ENCODE data around the gene XAGE2. TPM values are rescaled to one million over a fixed set of nuclear protein-coding genes. Genes with fewer than 3 reads are reported as not detected.

XAGE2 gene
- total and polyA plus RNA-seq, 2 experiments from 2014 or later: not detected

DNA sequence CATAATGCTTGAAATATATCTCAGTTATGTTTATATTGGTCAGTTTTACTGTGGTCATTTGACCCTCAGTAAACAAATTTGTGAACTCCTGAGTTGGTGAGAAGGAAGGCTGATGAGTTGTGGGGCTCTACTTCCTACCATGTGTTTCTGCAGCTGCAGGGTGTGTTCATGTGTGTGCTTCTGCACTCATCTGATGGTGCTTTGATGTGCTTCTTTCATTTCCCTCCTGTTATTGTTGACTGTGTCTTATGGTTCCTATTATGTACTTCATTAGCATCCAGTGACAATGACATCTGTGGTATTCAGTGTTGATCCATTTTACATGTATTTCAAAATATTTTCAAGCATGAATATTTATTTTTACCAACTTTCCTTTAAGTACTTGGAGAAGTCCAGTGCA, 46.5 kb downstream of the XAGE2 start:
- Histone ChIP-seq H4K20me1 (replicated peaks; ENCODE audit: insufficient read depth) (no peaks in the 10 kb centered on the region), H3K27ac (ENCODE audit: low read depth) (no peak overlapping the region), H3K27me3 (ENCODE audit: insufficient read depth) (no peaks in the 10 kb centered on the region), H2AFZ (no peak overlapping the region), H3F3A (replicated peaks; ENCODE audit: low read depth) (no peaks in the 10 kb centered on the region), H3K79me2 (replicated peaks; ENCODE audit: insufficient read depth) (no peaks in the 10 kb centered on the region), H3K4me2 (no peak overlapping the region), H3K4me1 (ENCODE audit: insufficient read depth) (no peaks in the 10 kb centered on the region), H3K4me3 (no peak overlapping the region), H3K9me2 (ENCODE audit: insufficient read depth) (no peaks in the 10 kb centered on the region), H3K36me3 (ENCODE audit: insufficient read depth) (no peaks in the 10 kb centered on the region)
- Mint-ChIP-seq H3K9me3 (no peaks in the 10 kb centered on the region), H3K36me3 (ENCODE audit: low read depth) (no peaks in the 10 kb centered on the region), H3K27me3 (ENCODE audit: insufficient read depth, low read depth, poor library complexity) (no peaks in the 10 kb centered on the region), H3K4me1 (no peaks in the 10 kb centered on the region), H3K27ac (no peak overlapping the region), H3K4me3 (no peak overlapping the region)
- ATAC-seq (no peak), DNase-seq (ENCODE audit: low spot score) (no peak)
- TF ChIP-seq POLR2AphosphoS5 (IDR thresholded peaks at IDR 0.05; ENCODE audit: low read depth) (no peak), STAT1 (IDR thresholded peaks at IDR 0.05; ENCODE audit: unreplicated experiment) (no peak), ZNF114 (CRISPR knock-in tag; IDR thresholded peaks at IDR 0.05) (no peak), JUNB (IDR thresholded peaks at IDR 0.05; ENCODE audit: unreplicated experiment) (no peak)
- TF ChIP-seq, protein P1, sequence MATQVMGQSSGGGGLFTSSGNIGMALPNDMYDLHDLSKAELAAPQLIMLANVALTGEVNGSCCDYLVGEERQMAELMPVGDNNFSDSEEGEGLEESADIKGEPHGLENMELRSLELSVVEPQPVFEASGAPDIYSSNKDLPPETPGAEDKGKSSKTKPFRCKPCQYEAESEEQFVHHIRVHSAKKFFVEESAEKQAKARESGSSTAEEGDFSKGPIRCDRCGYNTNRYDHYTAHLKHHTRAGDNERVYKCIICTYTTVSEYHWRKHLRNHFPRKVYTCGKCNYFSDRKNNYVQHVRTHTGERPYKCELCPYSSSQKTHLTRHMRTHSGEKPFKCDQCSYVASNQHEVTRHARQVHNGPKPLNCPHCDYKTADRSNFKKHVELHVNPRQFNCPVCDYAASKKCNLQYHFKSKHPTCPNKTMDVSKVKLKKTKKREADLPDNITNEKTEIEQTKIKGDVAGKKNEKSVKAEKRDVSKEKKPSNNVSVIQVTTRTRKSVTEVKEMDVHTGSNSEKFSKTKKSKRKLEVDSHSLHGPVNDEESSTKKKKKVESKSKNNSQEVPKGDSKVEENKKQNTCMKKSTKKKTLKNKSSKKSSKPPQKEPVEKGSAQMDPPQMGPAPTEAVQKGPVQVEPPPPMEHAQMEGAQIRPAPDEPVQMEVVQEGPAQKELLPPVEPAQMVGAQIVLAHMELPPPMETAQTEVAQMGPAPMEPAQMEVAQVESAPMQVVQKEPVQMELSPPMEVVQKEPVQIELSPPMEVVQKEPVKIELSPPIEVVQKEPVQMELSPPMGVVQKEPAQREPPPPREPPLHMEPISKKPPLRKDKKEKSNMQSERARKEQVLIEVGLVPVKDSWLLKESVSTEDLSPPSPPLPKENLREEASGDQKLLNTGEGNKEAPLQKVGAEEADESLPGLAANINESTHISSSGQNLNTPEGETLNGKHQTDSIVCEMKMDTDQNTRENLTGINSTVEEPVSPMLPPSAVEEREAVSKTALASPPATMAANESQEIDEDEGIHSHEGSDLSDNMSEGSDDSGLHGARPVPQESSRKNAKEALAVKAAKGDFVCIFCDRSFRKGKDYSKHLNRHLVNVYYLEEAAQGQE (IDR thresholded peaks at IDR 0.05; ENCODE audit: unreplicated experiment): no peak
- TF ChIP-seq, protein P2, sequence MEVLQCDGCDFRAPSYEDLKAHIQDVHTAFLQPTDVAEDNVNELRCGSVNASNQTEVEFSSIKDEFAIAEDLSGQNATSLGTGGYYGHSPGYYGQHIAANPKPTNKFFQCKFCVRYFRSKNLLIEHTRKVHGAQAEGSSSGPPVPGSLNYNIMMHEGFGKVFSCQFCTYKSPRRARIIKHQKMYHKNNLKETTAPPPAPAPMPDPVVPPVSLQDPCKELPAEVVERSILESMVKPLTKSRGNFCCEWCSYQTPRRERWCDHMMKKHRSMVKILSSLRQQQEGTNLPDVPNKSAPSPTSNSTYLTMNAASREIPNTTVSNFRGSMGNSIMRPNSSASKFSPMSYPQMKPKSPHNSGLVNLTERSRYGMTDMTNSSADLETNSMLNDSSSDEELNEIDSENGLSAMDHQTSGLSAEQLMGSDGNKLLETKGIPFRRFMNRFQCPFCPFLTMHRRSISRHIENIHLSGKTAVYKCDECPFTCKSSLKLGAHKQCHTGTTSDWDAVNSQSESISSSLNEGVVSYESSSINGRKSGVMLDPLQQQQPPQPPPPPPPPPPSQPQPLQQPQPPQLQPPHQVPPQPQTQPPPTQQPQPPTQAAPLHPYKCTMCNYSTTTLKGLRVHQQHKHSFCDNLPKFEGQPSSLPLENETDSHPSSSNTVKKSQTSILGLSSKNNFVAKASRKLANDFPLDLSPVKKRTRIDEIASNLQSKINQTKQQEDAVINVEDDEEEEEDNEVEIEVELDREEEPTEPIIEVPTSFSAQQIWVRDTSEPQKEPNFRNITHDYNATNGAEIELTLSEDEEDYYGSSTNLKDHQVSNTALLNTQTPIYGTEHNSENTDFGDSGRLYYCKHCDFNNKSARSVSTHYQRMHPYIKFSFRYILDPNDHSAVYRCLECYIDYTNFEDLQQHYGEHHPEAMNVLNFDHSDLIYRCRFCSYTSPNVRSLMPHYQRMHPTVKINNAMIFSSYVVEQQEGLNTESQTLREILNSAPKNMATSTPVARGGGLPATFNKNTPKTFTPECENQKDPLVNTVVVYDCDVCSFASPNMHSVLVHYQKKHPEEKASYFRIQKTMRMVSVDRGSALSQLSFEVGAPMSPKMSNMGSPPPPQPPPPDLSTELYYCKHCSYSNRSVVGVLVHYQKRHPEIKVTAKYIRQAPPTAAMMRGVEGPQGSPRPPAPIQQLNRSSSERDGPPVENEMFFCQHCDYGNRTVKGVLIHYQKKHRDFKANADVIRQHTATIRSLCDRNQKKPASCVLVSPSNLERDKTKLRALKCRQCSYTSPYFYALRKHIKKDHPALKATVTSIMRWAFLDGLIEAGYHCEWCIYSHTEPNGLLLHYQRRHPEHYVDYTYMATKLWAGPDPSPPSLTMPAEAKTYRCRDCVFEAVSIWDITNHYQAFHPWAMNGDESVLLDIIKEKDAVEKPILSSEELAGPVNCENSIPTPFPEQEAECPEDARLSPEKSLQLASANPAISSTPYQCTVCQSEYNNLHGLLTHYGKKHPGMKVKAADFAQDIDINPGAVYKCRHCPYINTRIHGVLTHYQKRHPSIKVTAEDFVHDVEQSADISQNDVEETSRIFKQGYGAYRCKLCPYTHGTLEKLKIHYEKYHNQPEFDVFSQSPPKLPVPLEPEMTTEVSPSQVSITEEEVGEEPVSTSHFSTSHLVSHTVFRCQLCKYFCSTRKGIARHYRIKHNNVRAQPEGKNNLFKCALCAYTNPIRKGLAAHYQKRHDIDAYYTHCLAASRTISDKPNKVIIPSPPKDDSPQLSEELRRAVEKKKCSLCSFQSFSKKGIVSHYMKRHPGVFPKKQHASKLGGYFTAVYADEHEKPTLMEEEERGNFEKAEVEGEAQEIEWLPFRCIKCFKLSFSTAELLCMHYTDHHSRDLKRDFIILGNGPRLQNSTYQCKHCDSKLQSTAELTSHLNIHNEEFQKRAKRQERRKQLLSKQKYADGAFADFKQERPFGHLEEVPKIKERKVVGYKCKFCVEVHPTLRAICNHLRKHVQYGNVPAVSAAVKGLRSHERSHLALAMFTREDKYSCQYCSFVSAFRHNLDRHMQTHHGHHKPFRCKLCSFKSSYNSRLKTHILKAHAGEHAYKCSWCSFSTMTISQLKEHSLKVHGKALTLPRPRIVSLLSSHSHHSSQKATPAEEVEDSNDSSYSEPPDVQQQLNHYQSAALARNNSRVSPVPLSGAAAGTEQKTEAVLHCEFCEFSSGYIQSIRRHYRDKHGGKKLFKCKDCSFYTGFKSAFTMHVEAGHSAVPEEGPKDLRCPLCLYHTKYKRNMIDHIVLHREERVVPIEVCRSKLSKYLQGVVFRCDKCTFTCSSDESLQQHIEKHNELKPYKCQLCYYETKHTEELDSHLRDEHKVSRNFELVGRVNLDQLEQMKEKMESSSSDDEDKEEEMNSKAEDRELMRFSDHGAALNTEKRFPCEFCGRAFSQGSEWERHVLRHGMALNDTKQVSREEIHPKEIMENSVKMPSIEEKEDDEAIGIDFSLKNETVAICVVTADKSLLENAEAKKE (CRISPR knock-in tag; IDR thresholded peaks at IDR 0.05): no peak
- TF ChIP-seq, protein P3, sequence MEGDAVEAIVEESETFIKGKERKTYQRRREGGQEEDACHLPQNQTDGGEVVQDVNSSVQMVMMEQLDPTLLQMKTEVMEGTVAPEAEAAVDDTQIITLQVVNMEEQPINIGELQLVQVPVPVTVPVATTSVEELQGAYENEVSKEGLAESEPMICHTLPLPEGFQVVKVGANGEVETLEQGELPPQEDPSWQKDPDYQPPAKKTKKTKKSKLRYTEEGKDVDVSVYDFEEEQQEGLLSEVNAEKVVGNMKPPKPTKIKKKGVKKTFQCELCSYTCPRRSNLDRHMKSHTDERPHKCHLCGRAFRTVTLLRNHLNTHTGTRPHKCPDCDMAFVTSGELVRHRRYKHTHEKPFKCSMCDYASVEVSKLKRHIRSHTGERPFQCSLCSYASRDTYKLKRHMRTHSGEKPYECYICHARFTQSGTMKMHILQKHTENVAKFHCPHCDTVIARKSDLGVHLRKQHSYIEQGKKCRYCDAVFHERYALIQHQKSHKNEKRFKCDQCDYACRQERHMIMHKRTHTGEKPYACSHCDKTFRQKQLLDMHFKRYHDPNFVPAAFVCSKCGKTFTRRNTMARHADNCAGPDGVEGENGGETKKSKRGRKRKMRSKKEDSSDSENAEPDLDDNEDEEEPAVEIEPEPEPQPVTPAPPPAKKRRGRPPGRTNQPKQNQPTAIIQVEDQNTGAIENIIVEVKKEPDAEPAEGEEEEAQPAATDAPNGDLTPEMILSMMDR (conservative IDR thresholded peaks at IDR 0.05; ENCODE audit: low read depth in 2 of 2): no peak
